ENCODE measurements around the gene TRPM1. TPM values are rescaled to one million over a fixed set of nuclear protein-coding genes. Genes with fewer than 3 reads are reported as not detected.

TRPM1 gene
- total RNA-seq, 6 experiments from 2014 or later, result not detected

DNA sequence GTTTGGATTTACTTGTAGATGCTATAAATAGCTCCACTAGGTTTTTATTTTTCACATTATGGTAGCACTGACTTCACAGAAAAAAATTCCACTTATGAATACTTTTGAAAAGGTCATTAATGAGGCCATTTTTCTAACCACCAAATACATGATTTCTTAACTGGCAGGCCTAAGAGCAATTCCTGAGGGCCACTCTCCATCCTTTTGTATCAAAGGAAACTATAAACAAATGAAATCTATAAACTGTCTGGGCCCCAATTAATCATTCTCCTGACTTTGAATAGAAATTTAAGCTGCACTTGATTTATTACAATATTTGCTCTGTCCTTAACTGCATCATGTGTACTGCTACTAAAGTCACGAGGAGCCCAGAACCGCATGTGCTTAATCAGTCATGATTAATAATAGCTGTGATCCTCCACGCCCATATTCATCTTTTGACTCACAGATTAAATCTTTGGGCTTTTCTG lies 85.0 kb downstream of the TRPM1 start:
- Histone ChIP-seq H3K4me1 (peaks cover 0 to 15% (median 5%) of the 10 kb centered on the region in 4 donors), H3K27me3 (no peaks in the 10 kb centered on the region), H3K4me3 (no peak overlapping the region), H3K27ac (no peak overlapping the region), H3K9me3 (peaks cover 0 to 8% (median 0%) of the 10 kb centered on the region in 4 donors), H3K36me3 (no peaks in the 10 kb centered on the region)
- intact Hi-C loops (cut with DNase I), result no loop called here
- 58% methylated on average over 2 of the region's 3 CpGs for WGBS (ENCODE audit: insufficient coverage, low coverage, low lambda C conversion rate, missing lambda C conversion rate)
- ATAC-seq, result no peak
- TF ChIP-seq POLR2A (IDR thresholded peaks at IDR 0.05), result no peak
- no peak for TF ChIP-seq CTCF (IDR thresholded peaks at IDR 0.05)
- DNase-seq, result no peak

DNA sequence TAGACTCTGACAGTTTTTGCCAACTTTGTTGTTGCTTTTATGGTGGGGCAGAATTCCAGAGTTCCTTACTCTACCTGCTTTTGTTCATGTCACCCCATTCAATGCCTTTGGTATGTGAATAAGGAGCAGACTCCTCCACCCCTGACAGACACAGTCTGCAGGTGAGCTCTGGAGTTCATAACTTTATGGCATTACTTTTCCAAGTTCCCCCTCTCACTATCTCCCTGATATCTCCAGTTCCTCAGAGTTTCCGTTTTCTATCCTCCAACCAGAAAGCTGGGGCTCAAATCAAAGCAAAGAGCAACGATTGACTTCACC lies 87.0 kb downstream of the TRPM1 start:
- H3K27ac ChIP-seq, result peak overlapping the region in 1 of 3 donors; percentile 65
- intact Hi-C loops (cut with DNase I), result no loop called here
- no peak for DNase-seq
- no peak for TF ChIP-seq CTCF (IDR thresholded peaks at IDR 0.05)
- TF ChIP-seq POLR2A (IDR thresholded peaks at IDR 0.05), result no peak
- H3K27me3 ChIP-seq, result no peaks in the 10 kb centered on the region
- H3K4me1 ChIP-seq, result peaks cover 0 to 15% (median 5%) of the 10 kb centered on the region in 4 donors
- H3K36me3 ChIP-seq, result no peaks in the 10 kb centered on the region
- WGBS (ENCODE audit: insufficient coverage, low coverage, low lambda C conversion rate, missing lambda C conversion rate), result 6% methylated on average over 2 of the region's 2 CpGs
- no peak for ATAC-seq
- no peak overlapping the region for H3K4me3 ChIP-seq
- H3K9me3 ChIP-seq, result peaks cover 0 to 8% (median 0%) of the 10 kb centered on the region in 4 donors

GRCh38 chr15:31013863-31014607 lies 87.5 kb downstream of the TRPM1 start:
- ATAC-seq, result peak; percentile 88 to 95 (median 90)
- H3K27me3 ChIP-seq, result no peaks in the 10 kb centered on the region
- intact Hi-C loops (cut with DNase I), result no loop called here

DNA sequence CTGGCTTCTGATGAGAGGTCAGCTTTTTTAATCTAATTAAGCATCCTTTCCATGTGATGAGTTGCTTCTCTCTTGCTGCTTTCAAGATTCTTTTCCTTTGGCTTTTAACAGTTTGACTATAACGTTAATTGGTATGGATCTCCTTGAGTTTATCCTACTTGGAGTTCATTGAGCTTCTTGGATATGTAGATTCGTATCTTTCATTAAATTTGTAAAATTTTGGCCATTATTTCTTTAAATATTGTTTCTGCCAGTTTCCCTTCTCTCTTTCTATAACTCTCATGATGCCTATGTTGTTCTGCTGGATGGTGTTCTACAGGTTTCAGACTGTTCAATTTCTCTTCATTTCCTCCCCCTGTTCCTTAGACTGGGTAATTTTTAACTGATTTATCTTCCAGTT lies 89.1 kb downstream of the TRPM1 start:
- DNase-seq, result no peak
- WGBS (ENCODE audit: insufficient coverage, low coverage, low lambda C conversion rate, missing lambda C conversion rate), result 89% methylated on average over 2 of the region's 2 CpGs
- no peaks in the 10 kb centered on the region for H3K27me3 ChIP-seq
- peaks cover 0 to 8% (median 0%) of the 10 kb centered on the region in 4 donors for H3K9me3 ChIP-seq
- H3K27ac ChIP-seq, result no peak overlapping the region
- peaks cover 0 to 15% (median 5%) of the 10 kb centered on the region in 4 donors for H3K4me1 ChIP-seq
- no peaks in the 10 kb centered on the region for H3K36me3 ChIP-seq
- TF ChIP-seq CTCF (IDR thresholded peaks at IDR 0.05), result no peak
- TF ChIP-seq POLR2A (IDR thresholded peaks at IDR 0.05), result no peak
- H3K4me3 ChIP-seq, result no peak overlapping the region
- no peak for ATAC-seq
- intact Hi-C loops (cut with DNase I), result no loop called here

More at GRCh38 chr15:31013863-31014607, 87.5 kb downstream of the TRPM1 start:
- H3K4me1 ChIP-seq, result peaks cover 0 to 15% (median 5%) of the 10 kb centered on the region in 4 donors
- peak overlapping the region in 2 of 3 donors; percentile 48 to 65 for H3K27ac ChIP-seq
- DNase-seq, result no peak
- WGBS (ENCODE audit: insufficient coverage, low coverage, low lambda C conversion rate, missing lambda C conversion rate), result 16% methylated on average over 2 of the region's 2 CpGs
- peak overlapping the region in 1 of 3 donors; percentile 18 for H3K4me3 ChIP-seq
- peaks cover 0 to 8% (median 0%) of the 10 kb centered on the region in 4 donors for H3K9me3 ChIP-seq
- TF ChIP-seq POLR2A (IDR thresholded peaks at IDR 0.05) (no peak), CTCF (IDR thresholded peaks at IDR 0.05) (no peak)
- H3K36me3 ChIP-seq, result no peaks in the 10 kb centered on the region
